Fibroblast of upper back skin (primary cell): ENCODE results near the gene EVX2.

ENCODE experiments used
- DNase-seq: peaks from one replicate; pipeline ENCODE4 v3.0.0-alpha.2; 2013

Gene EVX2

DNA sequence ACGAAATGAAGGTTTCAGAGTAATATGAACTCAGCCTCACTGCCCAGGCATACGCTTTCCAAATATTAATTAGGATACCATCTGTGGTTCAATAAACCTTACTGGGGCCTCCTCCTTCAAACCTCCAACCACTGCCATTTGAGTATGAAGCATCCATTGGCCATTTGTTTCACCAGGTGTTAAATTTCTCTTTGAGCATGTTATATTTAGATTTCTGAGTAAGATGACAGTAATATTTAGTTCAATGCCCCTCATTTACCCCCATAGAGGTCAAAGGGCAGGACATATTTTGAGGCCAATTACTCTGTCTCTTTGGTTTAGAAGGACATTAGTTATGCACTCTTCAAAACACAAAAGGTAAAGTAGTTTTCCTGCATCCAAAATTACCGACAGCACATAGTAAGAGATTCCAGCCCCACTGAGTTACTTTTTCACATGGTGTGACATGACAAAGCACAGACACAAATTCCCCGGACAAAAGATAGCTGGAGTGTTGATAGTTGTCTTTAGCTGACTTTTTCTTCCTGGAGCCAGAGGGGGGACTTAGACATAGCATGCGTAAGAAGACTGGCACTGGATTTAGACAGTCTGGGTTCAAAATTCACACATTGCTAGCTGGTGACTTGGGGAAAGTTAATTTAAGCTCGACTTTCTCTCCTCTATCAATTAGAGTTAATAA, 48.6 kb downstream of the EVX2 start:
- DNase-seq = no peak

DNA sequence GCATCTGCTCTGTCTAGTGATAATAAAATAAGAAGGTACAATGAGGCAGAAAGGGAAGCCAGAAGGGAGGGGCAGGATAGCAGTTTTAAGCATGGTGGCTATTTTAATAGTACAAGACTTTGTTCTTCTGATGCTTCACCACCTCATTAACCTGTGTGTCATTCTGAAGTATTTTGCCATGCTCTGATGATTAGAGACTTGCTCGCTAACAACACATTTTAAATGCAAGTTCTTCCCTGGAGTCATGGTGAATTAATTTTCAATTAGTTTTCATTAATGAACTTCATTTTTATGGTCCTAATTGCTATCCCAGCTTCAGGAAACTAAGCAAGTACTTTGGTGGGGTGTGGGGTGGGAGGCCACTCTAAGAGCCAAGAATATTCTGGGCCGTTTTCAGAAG, 56.0 kb downstream of the EVX2 start:
- no peak for DNase-seq
